Left forelimb (tissue), 1 donor: ENCODE measurements around the gene PJA1.

Source experiments
- DNase-seq: peaks from one replicate; pipeline ENCODE4 v3.0.0-alpha.2; 2018; ENCODE audit warnings: low spot score

Gene PJA1

DNA sequence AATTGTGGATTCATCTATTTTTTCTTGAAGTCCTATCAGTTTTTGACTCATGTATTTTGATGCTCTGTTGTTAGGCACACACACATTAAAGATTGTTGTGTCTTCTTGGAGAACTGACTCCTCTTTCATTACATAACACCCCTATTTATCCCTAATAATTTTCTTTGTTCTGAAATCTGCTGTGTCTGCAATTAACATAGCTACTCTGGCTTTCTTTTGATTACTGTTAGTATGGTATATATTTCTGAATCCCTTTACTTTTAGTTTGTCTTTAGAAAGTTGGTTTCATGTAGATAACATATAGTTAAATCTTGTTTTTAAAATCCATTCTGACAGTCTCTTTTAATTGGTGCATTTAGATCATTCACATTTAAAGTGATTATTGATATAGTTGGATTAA is 5.1 kb upstream of the PJA1 start:
- no peak for DNase-seq

- no peak for DNase-seq
Measured at GRCh38 chrX:69163936-69164741, 1.1 kb downstream of the PJA1 start.

- no peak for DNase-seq
Measured at GRCh38 chrX:69162361-69162865, 2.8 kb downstream of the PJA1 start.

- no peak for DNase-seq
Measured at GRCh38 chrX:69161786-69162349, 3.4 kb downstream of the PJA1 start.

- no peak for DNase-seq
Measured at GRCh38 chrX:69161371-69161770, 3.9 kb downstream of the PJA1 start.

- DNase-seq = no peak
Measured at GRCh38 chrX:69158166-69158980, 6.9 kb downstream of the PJA1 start.

DNA sequence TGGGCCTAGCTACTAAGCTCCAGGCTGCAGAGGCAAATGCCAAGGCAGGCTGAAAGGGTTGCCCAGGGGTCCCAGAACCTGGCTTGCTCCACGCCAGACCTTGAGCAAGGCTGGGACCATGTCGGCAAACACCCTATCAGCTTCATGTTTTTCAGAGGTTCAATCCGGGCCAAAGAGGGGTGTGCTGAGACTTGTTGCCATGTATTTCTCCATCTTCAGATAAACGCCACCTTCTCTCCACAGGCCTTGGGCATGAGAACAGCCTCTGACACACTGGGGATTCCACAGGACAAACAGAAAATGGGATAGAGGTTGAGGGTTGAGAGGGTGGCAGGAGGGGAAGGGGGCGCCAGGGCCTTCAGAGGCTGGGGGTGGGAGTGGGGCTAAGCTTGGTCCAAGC is 8.6 kb downstream of the PJA1 start:
- peak; percentile 9 for DNase-seq

DNA sequence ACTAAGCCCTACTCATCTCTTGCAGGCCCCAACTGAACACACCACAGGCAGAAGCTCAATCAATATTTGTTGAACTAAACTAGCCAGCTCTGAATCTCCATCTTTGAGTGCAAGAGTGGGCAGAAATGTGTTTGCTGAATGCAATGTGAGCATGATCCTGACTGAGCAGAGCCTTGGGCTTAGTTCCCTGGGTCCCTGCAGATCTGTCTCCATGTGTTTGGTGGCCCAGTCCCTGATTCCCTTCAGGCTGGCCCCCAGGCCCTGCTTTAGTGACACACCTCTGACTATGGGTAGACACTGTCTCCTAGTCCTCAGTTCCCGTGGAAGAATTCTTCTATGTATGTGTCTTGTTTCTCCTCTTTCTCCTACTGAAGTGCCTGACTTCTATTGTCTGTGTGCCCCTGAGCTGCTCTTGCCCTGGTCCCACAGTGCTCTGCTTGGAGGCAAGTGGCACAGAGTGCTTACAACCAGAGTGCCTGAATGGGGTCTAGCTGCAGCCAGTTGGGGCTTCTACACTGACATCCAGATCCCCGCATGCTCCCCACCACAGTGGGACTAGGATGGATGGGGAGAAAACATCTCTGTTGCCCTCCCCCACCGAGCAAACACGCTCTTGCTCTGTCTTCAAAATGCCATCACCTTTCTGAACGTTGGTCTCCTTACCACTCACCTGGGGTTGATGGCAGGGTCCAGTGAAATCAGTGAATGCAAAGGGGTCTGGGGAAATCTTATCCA is 9.3 kb downstream of the PJA1 start:
- DNase-seq = peak; percentile 33

DNA sequence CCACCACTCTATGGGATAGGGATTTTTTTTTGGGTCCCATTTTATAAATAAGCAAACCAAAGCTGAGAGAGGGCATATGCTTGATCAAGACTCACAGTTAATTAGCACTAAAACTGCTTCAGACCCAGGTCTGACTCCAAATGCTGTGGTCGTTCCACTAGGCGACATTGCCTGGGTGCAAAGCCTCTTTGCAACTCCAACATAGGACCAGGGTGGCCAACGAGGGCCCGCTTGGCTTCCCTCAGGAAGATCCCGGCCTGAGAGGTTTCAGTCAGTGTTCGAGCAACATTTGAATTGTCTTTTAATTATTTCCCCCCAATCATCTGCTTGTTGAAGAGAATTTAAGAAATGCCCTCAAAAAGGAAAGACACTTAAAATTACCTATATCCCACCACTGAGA is 11.2 kb downstream of the PJA1 start:
- peak; percentile 4 for DNase-seq

DNA sequence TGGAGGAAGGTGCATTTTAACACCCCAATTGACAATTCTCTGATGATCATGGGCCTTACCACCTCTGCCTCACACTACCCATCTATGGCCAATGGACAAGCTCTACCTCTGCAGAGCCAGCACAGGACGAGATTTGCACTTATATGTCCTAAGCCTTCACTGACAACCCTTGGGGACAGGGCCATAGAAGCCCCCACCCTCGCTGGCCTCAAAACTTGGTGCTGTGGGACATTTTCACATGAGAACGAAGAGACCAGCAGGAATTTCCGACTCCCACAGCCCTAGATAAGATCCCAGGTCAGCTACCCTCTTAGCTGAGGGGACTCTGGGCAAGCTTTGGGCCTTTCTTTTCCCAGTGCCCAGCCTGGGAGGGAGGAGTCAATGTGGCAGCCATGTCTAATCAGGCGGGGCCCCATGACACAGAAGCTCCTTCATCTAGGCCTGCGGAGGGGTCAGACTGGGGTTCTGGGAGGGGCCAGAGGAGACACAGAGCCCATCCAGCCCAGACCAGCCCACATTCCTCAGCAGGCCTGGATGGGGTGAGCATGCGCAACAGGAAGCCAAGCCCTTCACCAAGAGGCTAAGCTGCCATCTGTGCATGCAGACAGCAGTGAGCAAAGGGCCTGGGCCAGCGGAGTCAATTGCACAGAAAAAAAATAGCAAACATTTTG is 12.1 kb downstream of the PJA1 start:
- DNase-seq = peak; percentile 66

DNA sequence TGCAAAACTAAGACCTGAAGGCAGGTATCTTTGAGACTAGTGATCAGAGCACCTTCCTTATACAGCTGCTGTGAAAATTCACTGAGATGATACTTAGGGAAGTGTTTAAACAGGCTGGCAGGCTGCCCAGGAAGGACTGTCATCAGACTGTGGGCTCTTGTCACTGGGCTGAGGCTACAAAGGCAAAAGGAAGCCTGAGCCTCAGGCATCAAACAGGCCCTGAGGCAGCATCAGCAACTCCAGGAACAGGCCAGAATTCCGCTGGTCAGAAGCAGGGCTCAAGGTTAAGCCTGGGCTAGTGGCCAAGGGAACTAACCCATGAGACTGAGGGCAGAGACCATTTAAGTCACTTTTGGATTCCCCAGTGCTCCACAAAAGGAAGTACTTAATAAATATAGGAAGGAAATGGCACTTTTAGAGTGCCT is 12.8 kb downstream of the PJA1 start:
- DNase-seq = no peak

DNA sequence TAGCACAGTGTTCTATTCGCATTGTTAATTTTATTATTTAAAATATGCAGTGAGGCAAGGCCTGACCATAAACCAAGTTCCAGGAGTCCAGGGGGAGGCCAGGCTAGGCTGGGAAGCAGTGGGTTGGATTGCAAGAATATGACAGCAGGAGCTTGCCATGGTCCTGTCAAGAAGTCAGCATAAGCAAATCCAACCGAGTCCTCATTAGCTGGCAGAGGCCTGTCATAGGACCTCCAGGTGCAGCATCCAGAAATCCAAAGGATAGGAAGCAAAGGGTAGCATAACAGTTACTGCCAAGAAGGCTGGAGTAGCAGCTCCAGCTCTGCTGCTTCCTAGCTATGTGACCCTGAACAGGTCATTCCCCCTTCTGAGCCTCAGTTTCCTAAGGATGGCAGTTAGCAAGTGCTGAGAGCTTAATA is 13.4 kb downstream of the PJA1 start:
- no peak for DNase-seq

DNA sequence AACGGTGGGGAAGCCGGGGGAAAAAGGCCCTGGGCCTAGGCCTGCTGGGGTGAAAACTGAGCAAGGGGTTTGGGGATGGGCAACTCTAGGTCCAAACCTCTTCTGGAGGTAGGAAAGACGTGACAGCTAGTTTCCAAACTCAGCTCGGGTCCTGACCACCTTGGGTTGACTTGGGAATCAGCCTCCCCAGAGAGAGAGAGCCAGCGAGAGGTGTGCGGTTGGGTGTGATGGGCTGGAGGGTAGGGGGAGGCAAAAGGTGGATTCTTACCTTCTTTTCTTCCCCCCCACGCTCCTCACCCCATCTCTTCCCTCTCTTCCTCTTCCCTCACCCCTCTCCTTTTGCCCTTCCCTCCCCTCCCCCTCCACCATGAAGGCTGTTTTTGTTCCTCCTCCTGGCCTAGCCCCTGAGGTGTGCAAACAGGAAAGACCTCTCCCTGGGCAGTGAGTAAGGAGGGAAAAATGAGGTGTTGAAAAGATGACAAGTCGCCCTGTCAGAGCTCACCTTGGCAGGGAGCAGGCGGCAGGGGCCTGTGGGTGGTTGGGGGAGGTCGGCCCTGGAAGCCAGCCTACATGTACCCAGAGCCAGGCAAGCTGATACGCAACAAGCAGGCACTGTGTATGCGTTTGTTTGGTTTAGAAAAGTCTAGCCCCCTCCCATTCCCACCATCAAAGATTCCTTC is 14.8 kb downstream of the PJA1 start:
- DNase-seq = no peak

GRCh38 chrX:69149466-69150280 is 15.6 kb downstream of the PJA1 start:
- DNase-seq = peak; percentile 8

DNA sequence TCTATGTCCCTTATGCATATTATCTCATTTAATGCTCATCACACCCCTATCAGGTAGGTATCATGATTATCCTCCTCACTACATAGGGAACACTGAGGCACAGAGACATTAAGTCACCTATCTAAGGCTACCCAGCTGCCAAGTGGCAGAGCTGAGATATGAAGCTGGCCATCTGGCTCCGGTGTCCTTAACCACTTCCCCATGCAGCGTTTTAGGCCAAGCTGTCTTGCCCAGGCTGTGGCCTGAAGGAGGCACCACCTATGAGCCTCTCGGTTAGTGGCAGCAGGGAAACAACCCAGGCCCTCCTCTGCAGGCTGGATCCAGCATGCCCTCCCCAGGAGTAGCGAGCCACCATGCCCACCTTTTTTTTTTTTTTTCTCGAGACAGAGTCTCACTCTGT is 16.3 kb downstream of the PJA1 start:
- no peak for DNase-seq

DNA sequence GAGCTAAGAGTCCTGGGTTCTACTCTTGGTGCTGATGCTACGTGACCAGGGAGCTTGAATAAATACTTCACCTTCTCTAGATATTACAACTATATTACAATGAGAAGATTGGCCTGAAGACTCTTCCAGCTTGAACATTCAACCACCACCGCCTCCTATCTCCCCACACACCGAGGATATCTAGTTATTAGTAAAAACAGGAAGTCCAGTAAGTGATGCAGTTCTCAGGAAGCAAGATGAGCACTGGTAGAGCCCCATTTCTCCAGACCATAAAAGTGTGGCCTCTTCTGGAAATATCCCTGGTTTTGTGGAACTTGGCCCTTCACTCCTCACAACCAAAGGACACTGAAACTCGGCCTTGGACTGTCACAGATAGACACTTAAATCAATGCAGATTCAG is 18.5 kb downstream of the PJA1 start:
- DNase-seq = peak; percentile 18

DNA sequence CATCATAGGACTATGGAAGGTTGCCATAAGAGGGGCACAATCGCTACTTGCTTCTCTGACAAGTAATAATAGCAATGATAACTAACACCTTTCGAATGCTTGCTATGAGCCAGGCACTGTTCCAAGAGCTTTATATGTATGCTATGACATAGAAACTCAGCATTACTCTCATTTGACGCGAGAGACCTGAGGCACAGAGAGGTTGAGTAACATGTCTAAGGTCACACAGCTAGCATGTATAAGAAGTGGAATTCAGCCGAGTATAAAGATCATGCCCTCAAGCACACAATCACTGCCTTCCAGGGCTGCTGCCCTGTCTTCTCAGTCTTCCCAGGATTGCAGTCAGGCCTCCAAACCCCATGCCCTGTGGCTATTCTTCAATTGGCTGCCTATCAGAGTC is 19.5 kb downstream of the PJA1 start:
- DNase-seq = no peak

GRCh38 chrX:69144838-69145680 is 20.2 kb downstream of the PJA1 start:
- peak; percentile 8 for DNase-seq

- no peak for DNase-seq
Measured at GRCh38 chrX:69143530-69143929, 21.7 kb downstream of the PJA1 start.
